Measurements from ENCODE around the gene EPHA7.
A peak's percentile ranks its signal among the peaks of the same experiment; 100 is the strongest.

EPHA7 gene

GRCh38 chr6:93389192-93389591 lies 30.2 kb downstream of the EPHA7 start:
- ChIA-PET POLR2A (interaction anchor here (2.0 kb wide), 1 partner anchor 30 kb away, joined by 14 read pairs; the partner anchor contains the start of gene EPHA7), CTCF (interaction anchor here (0.8 to 1.7 kb wide), 2 partner anchors 30 to 1697 kb away, joined by 5 read pairs; partner anchors contain the start of gene EPHA7)
- peaks cover 0 to 10% of the 10 kb centered on the region in 2 experiments; a peak in 1 of 3 replicates for H3K36me3 ChIP-seq (ENCODE audit: control insufficient read depth in 2 of 2, insufficient read depth in 1 of 2, low read length in 2 of 2)
- no peak overlapping the region for H3K27ac ChIP-seq (ENCODE audit: extremely low read depth, low read depth, low read length)
- peaks cover 30% of the 10 kb centered on the region for H3K4me1 ChIP-seq (ENCODE audit: control insufficient read depth, insufficient read depth, low read length)
- TF ChIP-seq PRDM6 (tag by site-specific recombination; IDR thresholded peaks at IDR 0.05) (peak; percentile 48), ZNF624 (tag by site-specific recombination; IDR thresholded peaks at IDR 0.05) (no peak), TCF7L2 (IDR thresholded peaks at IDR 0.05; ENCODE audit: borderline replicate concordance, low read depth, low read length) (peak; percentile 46; the same call in 1 of the 2 replicates), ZNF280D (tag by site-specific recombination; IDR thresholded peaks at IDR 0.05) (no peak)
- no peaks in the 10 kb centered on the region for H3K9me3 ChIP-seq (ENCODE audit: control insufficient read depth, insufficient read depth, low read depth, low read length)
- no peak overlapping the region for H3K4me3 ChIP-seq (ENCODE audit: low read depth, low read length)

GRCh38 chr6:93388070-93388469 lies 31.3 kb downstream of the EPHA7 start:
- H3K4me1 ChIP-seq (ENCODE audit: control insufficient read depth, insufficient read depth, low read length) = peaks cover 25% of the 10 kb centered on the region
- ChIA-PET POLR2A (interaction anchor here (2.0 kb wide), 1 partner anchor 31 kb away, joined by 14 read pairs; the partner anchor contains the start of gene EPHA7), CTCF (interaction anchor here (1.7 kb wide), 1 partner anchor 31 kb away, joined by 5 read pairs; the partner anchor contains the start of gene EPHA7)
- TF ChIP-seq MZF1 (tag by site-specific recombination; IDR thresholded peaks at IDR 0.05; ENCODE audit: borderline replicate concordance) = peak; percentile 94; the same call in 1 of the 2 replicates
- TF ChIP-seq BCL6B (tag by site-specific recombination; IDR thresholded peaks at IDR 0.05) = no peak
- TF ChIP-seq WT1 (tag by site-specific recombination; IDR thresholded peaks at IDR 0.05) = no peak
- H3K27ac ChIP-seq (ENCODE audit: extremely low read depth, low read depth, low read length) = no peak overlapping the region
- peaks cover 0 to 10% of the 10 kb centered on the region in 2 experiments; a peak in 1 of 3 replicates for H3K36me3 ChIP-seq (ENCODE audit: control insufficient read depth in 2 of 2, insufficient read depth in 1 of 2, low read length in 2 of 2)
- no peaks in the 10 kb centered on the region for H3K9me3 ChIP-seq (ENCODE audit: control insufficient read depth, insufficient read depth, low read depth, low read length)
- H3K4me3 ChIP-seq (ENCODE audit: low read depth, low read length) = no peak overlapping the region

GRCh38 chr6:93376026-93376540 lies 43.3 kb downstream of the EPHA7 start:
- Histone ChIP-seq H3K4me3 (ENCODE audit: low read depth, low read length) (no peak overlapping the region), H3K36me3 (ENCODE audit: control insufficient read depth in 2 of 2, insufficient read depth in 1 of 2, low read length in 2 of 2) (no peaks in the 10 kb centered on the region; a peak in 2 of 3 replicates), H3K9me3 (ENCODE audit: control insufficient read depth, insufficient read depth, low read depth, low read length) (no peaks in the 10 kb centered on the region), H3K4me1 (ENCODE audit: control insufficient read depth, insufficient read depth, low read length) (no peaks in the 10 kb centered on the region), H3K27ac (ENCODE audit: extremely low read depth, low read depth, low read length) (no peak overlapping the region)
- TF ChIP-seq MYNN (tag by site-specific recombination; IDR thresholded peaks at IDR 0.05; ENCODE audit: borderline replicate concordance) (no peak), ZSCAN5A (tag by site-specific recombination; IDR thresholded peaks at IDR 0.05) (peak; percentile 65; the same call in 1 of the 2 replicates)
- POLR2A ChIA-PET = no interaction called here
- CTCF ChIA-PET = interaction anchor here (0.6 to 0.7 kb wide), 2 partner anchors 23 to 70 kb away, joined by 3 to 4 read pairs; no protein-coding TSS in a partner anchor
